Parietal lobe (tissue), 2 donors: Measurements from ENCODE around the gene PRRC2A. TPM values are rescaled to one million over a fixed set of nuclear protein-coding genes. Genes with fewer than 3 reads are reported as not detected.

Experiments used
- small RNA-seq: library from RNA; depleted of rRNA; stranded (forward); fragments of <200 nt; gene quantifications from one replicate; pipeline ENCODE3, GENCODE V24; 2014; ENCODE audit warnings: low replicate concordance
- total RNA-seq: library from RNA; depleted of rRNA; stranded (reverse); fragments of >200 nt; gene quantifications from one replicate; pipeline ENCODE4 v1.2.3, GENCODE V29; 2014

The PRRC2A gene
- total RNA-seq, 1 donor from 2014 or later: 94.8 TPM

Small RNA genes within 50 kb of the gene (small RNA-seq; reads per million reads assigned to genes)
- gene MIR6832 (not detected), gene RF00019 (not detected), gene SNORA38 (4.6 reads per million, percentile 86 among the genes with 10 or more reads in this experiment), gene UQCRHP1 (not detected)

Other genes with a start within 250 kb of the PRRC2A start
- 0.63 TPM for gene MICA, start 217.1 kb upstream of the PRRC2A start, total RNA-seq
- gene MICB, start 122.6 kb upstream of the PRRC2A start, total RNA-seq: 0.31 TPM
- gene MCCD1, start 91.8 kb upstream of the PRRC2A start, total RNA-seq: not detected
- gene DDX39B, start 78.7 kb upstream of the PRRC2A start, total RNA-seq: 296 TPM
- gene ATP6V1G2, start 74.1 kb upstream of the PRRC2A start, total RNA-seq: 58.8 TPM
- 15.3 TPM for gene NFKBIL1, start 73.1 kb upstream of the PRRC2A start, total RNA-seq
- gene LTA, start 48.4 kb upstream of the PRRC2A start, total RNA-seq: not detected
- gene TNF, start 45.1 kb upstream of the PRRC2A start, total RNA-seq: not detected
- gene LTB, start 38.3 kb upstream of the PRRC2A start, total RNA-seq: not detected
- not detected for gene LST1, start 34.4 kb upstream of the PRRC2A start, total RNA-seq
- gene NCR3, start 27.7 kb upstream of the PRRC2A start, total RNA-seq: not detected
- gene AIF1, start 5.5 kb upstream of the PRRC2A start, total RNA-seq: 3.4 TPM
- 177 TPM for gene BAG6, start 31.9 kb downstream of the PRRC2A start, total RNA-seq
- 2.2 TPM for gene APOM, start 35.2 kb downstream of the PRRC2A start, total RNA-seq
- gene C6orf47, start 40.1 kb downstream of the PRRC2A start, total RNA-seq: 17.2 TPM
- gene GPANK1, start 44.3 kb downstream of the PRRC2A start, total RNA-seq: 11.3 TPM
- gene CSNK2B, start 45.4 kb downstream of the PRRC2A start, total RNA-seq: 83.6 TPM
- 13.5 TPM for gene LY6G5B, start 49.3 kb downstream of the PRRC2A start, total RNA-seq
- 5.6 TPM for gene LY6G5C, start 60.4 kb downstream of the PRRC2A start, total RNA-seq
- gene ABHD16A, start 82.6 kb downstream of the PRRC2A start, total RNA-seq: 67.9 TPM
- not detected for gene LY6G6F, start 86.2 kb downstream of the PRRC2A start, total RNA-seq
- gene LY6G6D, start 94.6 kb downstream of the PRRC2A start, total RNA-seq: not detected
- gene LY6G6C, start 101.0 kb downstream of the PRRC2A start, total RNA-seq: not detected
- gene MPIG6B, start 102.7 kb downstream of the PRRC2A start, total RNA-seq: not detected
- 126 TPM for gene DDAH2, start 108.6 kb downstream of the PRRC2A start, total RNA-seq
- gene CLIC1, start 115.8 kb downstream of the PRRC2A start, total RNA-seq: 20.0 TPM
- gene MSH5, start 119.3 kb downstream of the PRRC2A start, total RNA-seq: 14.1 TPM
- gene SAPCD1, start 141.9 kb downstream of the PRRC2A start, total RNA-seq: 1.3 TPM
- gene VWA7, start 156.6 kb downstream of the PRRC2A start, total RNA-seq: 0.31 TPM
- 57.9 TPM for gene VARS1, start 175.0 kb downstream of the PRRC2A start, total RNA-seq
- gene LSM2, start 186.3 kb downstream of the PRRC2A start, total RNA-seq: 15.3 TPM
- gene HSPA1L, start 194.6 kb downstream of the PRRC2A start, total RNA-seq: 3.1 TPM
- gene HSPA1A, start 194.8 kb downstream of the PRRC2A start, total RNA-seq: 170 TPM
- 217 TPM for gene HSPA1B, start 207.0 kb downstream of the PRRC2A start, total RNA-seq
- 17.5 TPM for gene NEU1, start 242.1 kb downstream of the PRRC2A start, total RNA-seq